Testis (tissue), 2 donors: ENCODE results near the gene SNX12.

Experiments
- CTCF ChIP-seq, 3 experiments: fragments of 450-650 bp in 2 of 3; fragments of 200-600 bp in 1 of 3; sonication (generic) in 1 of 3; IDR thresholded peaks; one replicate each; pipeline ENCODE4 v1.5.1; 2016 to 2019; ENCODE audit warnings: antibody characterized with exemption in 3 of 3, mild to moderate bottlenecking in 2 of 3, moderate library complexity in 1 of 3
- POLR2A ChIP-seq: fragments of 450-650 bp; IDR thresholded peaks from one replicate; pipeline ENCODE4 v1.6.1; 2017; ENCODE audit warnings: antibody characterized with exemption, mild to moderate bottlenecking, moderate library complexity

- TF ChIP-seq CTCF (IDR thresholded peaks at IDR 0.05) (no peak), POLR2A (no peak)
Observed at GRCh38 chrX:71095981-71096759, 28.0 kb upstream of the SNX12 start.
